ENCODE data around the gene PHAX. TPM values are rescaled to one million over a fixed set of nuclear protein-coding genes. Genes with fewer than 3 reads are reported as not detected.

The PHAX gene
- total and polyA plus RNA-seq, 8 donors, result 14.4 to 246 (median 35.0) TPM

- WGBS, 5 donors, result 89 to 95% (median 91%) methylated on average over 4 of the region's 4 CpGs
Measured at GRCh38 chr5:126633552-126633951, 32.8 kb downstream of the PHAX start.

GRCh38 chr5:126635585-126635984 lies 34.8 kb downstream of the PHAX start:
- DNase-seq, result no peak
- Histone ChIP-seq H3K9me3 (no peaks in the 10 kb centered on the region), H3K4me1 (no peaks in the 10 kb centered on the region), H3K4me3 (no peak overlapping the region), H3K27ac (no peak overlapping the region), H3K27me3 (no peaks in the 10 kb centered on the region), H3K36me3 (no peaks in the 10 kb centered on the region)
- TF ChIP-seq, protein P1, sequence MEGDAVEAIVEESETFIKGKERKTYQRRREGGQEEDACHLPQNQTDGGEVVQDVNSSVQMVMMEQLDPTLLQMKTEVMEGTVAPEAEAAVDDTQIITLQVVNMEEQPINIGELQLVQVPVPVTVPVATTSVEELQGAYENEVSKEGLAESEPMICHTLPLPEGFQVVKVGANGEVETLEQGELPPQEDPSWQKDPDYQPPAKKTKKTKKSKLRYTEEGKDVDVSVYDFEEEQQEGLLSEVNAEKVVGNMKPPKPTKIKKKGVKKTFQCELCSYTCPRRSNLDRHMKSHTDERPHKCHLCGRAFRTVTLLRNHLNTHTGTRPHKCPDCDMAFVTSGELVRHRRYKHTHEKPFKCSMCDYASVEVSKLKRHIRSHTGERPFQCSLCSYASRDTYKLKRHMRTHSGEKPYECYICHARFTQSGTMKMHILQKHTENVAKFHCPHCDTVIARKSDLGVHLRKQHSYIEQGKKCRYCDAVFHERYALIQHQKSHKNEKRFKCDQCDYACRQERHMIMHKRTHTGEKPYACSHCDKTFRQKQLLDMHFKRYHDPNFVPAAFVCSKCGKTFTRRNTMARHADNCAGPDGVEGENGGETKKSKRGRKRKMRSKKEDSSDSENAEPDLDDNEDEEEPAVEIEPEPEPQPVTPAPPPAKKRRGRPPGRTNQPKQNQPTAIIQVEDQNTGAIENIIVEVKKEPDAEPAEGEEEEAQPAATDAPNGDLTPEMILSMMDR (IDR thresholded peaks at IDR 0.05), result no peak
- TF ChIP-seq POLR2AphosphoS5 (IDR thresholded peaks at IDR 0.05) (no peak), EP300 (IDR thresholded peaks at IDR 0.05) (no peak), POLR2A (IDR thresholded peaks at IDR 0.05) (no peak)
- 94 to 98% (median 97%) methylated on average over 3 of the region's 3 CpGs for WGBS, 5 donors
- intact Hi-C loops (cut with DNase I; ENCODE audit: low total_unique reads), result no loop called here

More at GRCh38 chr5:126633552-126633951, 32.8 kb downstream of the PHAX start:
- H3K4me3 ChIP-seq, result no peak overlapping the region
- no peaks in the 10 kb centered on the region for H3K9me3 ChIP-seq
- H3K36me3 ChIP-seq, result no peaks in the 10 kb centered on the region
- intact Hi-C loops (cut with DNase I; ENCODE audit: low total_unique reads), result no loop called here
- no peak for DNase-seq
- no peaks in the 10 kb centered on the region for H3K27me3 ChIP-seq
- no peaks in the 10 kb centered on the region for H3K4me1 ChIP-seq
- H3K27ac ChIP-seq, result no peak overlapping the region
- TF ChIP-seq POLR2A (IDR thresholded peaks at IDR 0.05) (no peak), EP300 (IDR thresholded peaks at IDR 0.05) (no peak), POLR2AphosphoS5 (IDR thresholded peaks at IDR 0.05) (no peak)
- TF ChIP-seq, protein P1 (IDR thresholded peaks at IDR 0.05), result no peak

GRCh38 chr5:126636956-126637355 lies 36.2 kb downstream of the PHAX start:
- no peak for TF ChIP-seq POLR2AphosphoS5 (IDR thresholded peaks at IDR 0.05)
- no peak for TF ChIP-seq EP300 (IDR thresholded peaks at IDR 0.05)
- TF ChIP-seq, protein P1 (IDR thresholded peaks at IDR 0.05), result no peak
- no peak for TF ChIP-seq POLR2A (IDR thresholded peaks at IDR 0.05)
- H3K9me3 ChIP-seq, result no peaks in the 10 kb centered on the region
- no peak overlapping the region for H3K27ac ChIP-seq
- H3K4me1 ChIP-seq, result no peaks in the 10 kb centered on the region
- H3K4me3 ChIP-seq, result no peak overlapping the region
- intact Hi-C loops (cut with DNase I; ENCODE audit: low total_unique reads), result no loop called here
- no peaks in the 10 kb centered on the region for H3K36me3 ChIP-seq
- H3K27me3 ChIP-seq, result no peaks in the 10 kb centered on the region
- 75 to 96% (median 83%) methylated on average over 1 of the region's 1 CpG for WGBS, 5 donors
- DNase-seq, result no peak

DNA sequence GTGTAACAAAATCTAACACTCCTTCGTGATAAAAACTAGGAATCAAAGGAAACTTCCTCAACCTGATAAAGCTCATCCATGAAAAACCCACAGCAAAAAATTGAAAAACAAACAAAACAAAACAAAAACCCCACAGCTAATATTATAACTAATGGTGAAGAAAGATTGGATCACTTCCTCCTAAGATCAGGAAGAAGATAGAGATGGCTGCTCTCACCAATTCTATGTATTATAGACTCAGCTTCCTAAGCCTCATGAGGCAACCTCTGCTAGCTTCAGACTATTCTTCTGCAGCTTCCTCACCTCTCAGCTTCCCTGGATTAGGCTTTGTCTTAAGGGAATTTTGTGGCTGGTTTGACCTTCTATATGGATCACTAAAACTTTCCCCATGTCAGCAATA lies 40.1 kb downstream of the PHAX start:
- intact Hi-C loops (cut with DNase I; ENCODE audit: low total_unique reads), result no loop called here
- Histone ChIP-seq H3K27me3 (no peaks in the 10 kb centered on the region), H3K9me3 (peaks cover 0 to 14% (median 3%) of the 10 kb centered on the region in 4 donors), H3K36me3 (no peaks in the 10 kb centered on the region), H3K27ac (no peak overlapping the region), H3K4me3 (no peak overlapping the region), H3K4me1 (no peaks in the 10 kb centered on the region)
- no peak for TF ChIP-seq POLR2AphosphoS5 (IDR thresholded peaks at IDR 0.05)
- no peak for TF ChIP-seq EP300 (IDR thresholded peaks at IDR 0.05)
- no peak for TF ChIP-seq POLR2A (IDR thresholded peaks at IDR 0.05)
- TF ChIP-seq, protein P1 (IDR thresholded peaks at IDR 0.05), result no peak
- 66 to 92% (median 81%) methylated on average over 1 of the region's 1 CpG for WGBS, 5 donors
- no peak for DNase-seq
